GM04504 (cell line): ENCODE measurements around the gene SEMA6B.
"Not testable (repeated sequence)": the region's sequence is repeated elsewhere in the genome, so short reads cannot be mapped to it uniquely, and the experiment has no call there.

Source experiments
- DNase-seq: peaks from one replicate; pipeline ENCODE4 v3.0.0-alpha.2; 2012; ENCODE audit warnings: low read depth

The SEMA6B gene

GRCh38 chr19:4559569-4559968 is at the start of gene SEMA6B:
Gene SEMA6B (minus strand): TSS chr19:4559684. CDS start chr19:4558457, 1,227 bp downstream.
- no peak for DNase-seq

GRCh38 chr19:4606921-4607678 is 47.6 kb upstream of the SEMA6B start:
- DNase-seq, result no peak

GRCh38 chr19:4606181-4606580 is 46.7 kb upstream of the SEMA6B start:
- no peak for DNase-seq

- DNase-seq, result no peak
Observed at GRCh38 chr19:4604912-4605311, 45.4 kb upstream of the SEMA6B start.

- no peak for DNase-seq
Observed at GRCh38 chr19:4602915-4603314, 43.4 kb upstream of the SEMA6B start.

- DNase-seq, result no peak
Observed at GRCh38 chr19:4602173-4602788, 42.8 kb upstream of the SEMA6B start.

DNA sequence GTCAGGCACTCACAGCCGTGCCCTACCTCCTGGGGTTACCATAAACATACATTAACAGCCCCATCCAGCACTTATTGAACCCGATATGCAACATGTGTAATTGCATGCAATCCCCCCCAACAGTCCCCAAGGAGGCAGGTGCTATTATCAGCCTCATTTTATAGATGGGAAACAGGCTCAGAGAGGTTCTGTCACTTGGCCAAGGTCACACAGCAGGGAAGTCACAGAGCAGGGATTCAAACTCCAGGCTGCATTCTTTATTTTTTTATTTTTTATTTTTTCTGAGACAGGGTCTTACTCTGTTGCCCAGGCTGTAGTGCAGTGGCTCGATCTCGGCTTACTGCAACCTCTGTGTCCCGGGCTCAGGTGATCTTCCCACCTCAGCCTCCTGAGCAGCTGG is 41.4 kb upstream of the SEMA6B start:
- no peak for DNase-seq

GRCh38 chr19:4600082-4600481 is 40.6 kb upstream of the SEMA6B start:
- no peak for DNase-seq

DNA sequence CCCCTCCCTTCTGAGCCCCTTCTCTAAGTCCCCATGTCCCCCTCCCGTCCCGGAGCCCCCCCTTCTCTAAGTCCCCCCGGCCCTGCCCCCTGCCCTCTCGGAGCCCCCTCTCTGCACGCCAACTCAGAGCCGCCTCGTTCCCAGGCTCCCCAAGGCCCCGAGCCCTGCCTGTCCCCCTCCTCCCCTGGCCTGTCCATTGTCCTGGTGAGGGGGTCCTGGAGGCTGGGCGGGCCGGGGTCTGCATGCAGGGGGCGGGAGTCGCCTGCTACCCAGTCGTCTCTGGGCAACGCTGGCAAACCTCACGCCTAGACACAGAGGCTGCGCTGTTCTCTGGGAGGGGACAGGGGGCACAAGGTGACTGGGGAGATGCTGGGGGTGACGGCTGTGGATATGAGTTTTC is 39.2 kb upstream of the SEMA6B start:
- no peak for DNase-seq

- no peak for DNase-seq
Observed at GRCh38 chr19:4597975-4598671, 38.6 kb upstream of the SEMA6B start.

DNA sequence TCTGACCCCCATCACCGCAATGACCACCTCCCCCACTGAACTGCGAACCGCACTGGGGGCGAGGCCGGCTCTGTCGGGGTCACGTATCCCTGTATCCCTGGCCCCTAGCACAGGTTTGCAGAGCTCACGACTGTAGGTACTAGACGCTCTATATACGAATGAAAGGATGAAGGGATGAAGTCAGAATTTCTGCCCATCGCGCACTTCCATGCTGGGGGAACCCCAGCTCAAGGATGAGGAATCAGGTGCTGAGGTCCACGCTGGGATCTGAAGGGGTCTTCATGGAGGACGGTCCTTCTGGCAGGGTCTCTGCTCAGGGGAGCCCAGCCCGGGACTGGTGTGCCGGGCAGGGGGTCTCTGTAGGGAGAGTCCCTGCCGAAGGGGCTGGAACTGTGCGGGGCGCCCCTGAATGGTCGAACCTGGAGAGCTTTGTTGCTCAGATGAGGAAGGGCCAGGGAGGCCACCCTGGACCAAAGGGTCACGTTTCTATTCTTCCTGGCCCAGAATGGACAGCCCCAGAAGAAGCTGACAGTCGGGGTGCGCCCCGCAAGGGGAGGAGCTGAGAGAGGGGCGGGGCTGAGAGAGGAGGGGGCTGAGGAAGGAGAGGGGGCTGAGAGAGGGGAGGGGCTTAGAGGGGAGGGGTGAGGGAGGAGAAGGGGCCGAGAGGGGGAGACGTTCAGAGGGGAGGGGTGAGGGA is 37.9 kb upstream of the SEMA6B start:
- DNase-seq, result no peak

DNA sequence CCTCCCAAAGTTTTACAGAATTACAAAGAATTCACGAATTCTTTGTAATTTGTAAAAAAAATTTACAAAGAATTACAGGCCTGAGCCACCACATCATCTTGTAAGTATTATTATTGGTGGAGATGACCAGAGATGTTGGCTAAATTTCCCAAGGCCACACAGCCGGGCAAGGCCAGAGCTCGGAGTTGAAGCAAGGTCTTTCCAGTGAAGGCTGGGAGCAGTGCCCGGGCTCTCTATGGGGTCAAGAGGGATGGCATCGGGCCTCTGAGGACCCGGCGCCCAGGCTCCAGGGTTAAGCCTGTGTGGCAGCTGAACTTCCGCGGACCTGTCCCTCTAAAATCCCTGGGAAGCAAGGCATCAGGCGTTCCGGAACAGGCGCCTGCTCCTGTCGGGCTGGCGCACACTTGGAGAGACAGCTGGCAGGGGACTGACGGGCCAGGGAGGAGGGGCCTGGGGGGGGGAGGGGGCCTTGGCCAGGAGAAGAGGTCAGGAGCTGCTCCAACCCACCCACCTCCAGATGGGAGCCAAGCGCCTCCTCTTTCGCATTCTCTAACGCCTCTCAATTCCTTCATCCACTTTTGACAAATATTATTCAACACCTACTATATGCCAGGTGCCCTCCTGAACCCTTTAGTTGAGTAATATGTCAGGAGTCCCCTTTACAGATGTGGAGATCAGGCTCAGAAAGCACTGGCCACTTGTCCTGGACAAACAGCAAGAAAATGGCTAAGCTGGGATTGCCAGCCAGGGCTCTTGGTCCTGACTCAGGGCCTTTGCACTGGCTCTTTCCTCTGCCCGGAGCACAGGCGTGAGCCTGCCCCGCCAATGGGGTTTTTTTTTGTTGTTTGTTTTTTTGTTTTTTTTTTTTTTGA is 36.8 kb upstream of the SEMA6B start:
- DNase-seq, result no peak

- DNase-seq, result not testable (repeated sequence)
Observed at GRCh38 chr19:4595158-4595557, 35.7 kb upstream of the SEMA6B start.

DNA sequence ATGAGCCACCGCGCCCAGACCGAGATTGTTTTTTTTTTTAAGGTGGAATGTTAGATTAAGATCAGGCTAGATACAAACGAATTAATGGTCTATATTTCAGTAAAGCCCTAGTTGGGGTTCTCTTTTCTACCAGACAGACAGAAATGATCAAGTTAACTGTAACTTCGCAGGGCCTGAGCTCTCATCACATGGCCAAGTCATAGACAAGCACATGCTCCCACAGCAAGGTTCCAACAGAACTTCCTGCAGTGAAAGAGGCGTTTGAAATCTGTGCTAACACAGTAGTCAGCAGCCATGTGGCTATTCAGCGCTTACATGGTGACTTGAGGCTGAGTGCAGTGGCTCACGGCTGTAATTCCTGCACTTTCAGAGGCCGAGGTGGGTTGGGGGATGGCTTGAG is 34.7 kb upstream of the SEMA6B start:
- no peak for DNase-seq

GRCh38 chr19:4593409-4593851 is 33.9 kb upstream of the SEMA6B start:
- peak; percentile 38 for DNase-seq

GRCh38 chr19:4592445-4592844 is 33.0 kb upstream of the SEMA6B start:
- no peak for DNase-seq

GRCh38 chr19:4591320-4591719 is 31.8 kb upstream of the SEMA6B start:
- DNase-seq, result no peak

DNA sequence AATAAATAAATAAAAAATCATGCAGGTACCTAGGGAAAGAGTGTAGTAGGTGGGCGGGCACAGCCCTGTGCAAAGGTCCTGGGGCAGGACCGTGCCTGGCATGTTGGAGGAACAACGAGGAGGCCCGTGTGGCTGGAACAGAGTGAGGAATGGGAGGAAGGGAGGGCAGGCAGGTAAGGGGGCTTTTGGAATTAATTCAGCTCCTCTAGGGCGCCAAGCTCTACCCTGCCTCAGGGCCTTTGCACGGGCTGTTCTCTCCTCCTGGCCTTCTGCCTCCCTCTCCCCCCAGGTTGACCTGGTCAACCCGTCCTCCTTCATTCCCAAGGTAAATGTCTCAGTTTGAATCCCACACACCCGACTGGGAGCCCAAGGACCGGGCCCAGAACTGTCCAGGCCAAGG is 31.1 kb upstream of the SEMA6B start:
- DNase-seq, result no peak

DNA sequence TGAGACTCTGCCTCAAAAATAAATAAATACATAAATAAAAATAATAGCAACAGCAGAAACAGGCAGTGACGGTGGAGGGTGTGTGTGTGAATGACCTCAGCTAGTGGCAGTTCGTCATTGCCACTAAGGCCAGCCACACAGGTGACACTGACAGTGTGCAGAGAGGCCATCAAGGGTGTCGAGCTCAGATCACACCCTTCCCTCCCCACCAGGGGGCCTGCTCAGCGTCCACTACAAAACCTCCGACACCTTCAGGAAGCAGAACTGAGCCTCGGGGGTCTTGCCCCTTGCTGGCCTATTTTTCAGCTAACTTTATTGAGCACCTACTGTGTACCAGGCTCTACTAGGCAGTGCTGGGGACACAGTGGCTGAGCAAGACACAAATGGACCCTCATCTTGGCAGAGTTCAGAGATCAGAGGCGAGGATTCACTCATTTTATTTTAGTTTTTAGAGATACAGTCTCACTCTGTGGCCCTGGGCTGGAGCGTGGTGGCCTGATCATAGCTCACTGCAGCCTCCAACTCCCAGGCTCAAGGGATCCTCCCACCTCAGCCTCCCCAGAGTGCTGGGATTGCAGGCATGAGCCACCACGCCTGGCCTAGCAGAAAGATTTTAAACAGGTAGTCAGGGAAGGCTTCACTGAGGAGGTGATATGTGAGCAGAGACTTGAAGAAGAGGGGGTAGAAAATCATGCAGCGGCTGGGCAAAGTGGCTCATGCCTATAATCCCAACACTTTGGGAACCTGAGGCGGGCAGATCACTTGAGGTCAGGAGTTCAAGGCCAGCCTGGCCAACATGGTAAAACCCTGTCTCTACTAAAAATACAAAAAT is 30.3 kb upstream of the SEMA6B start:
- no peak for DNase-seq

- DNase-seq, result no peak
Observed at GRCh38 chr19:4588291-4588761, 28.8 kb upstream of the SEMA6B start.
